ENCODE data around the gene FERMT1.

Gene FERMT1

GRCh38 chr20:6053776-6054688, 68.8 kb downstream of the FERMT1 start, which contains the start of gene LRRN4:
TSS of gene LRRN4 (minus strand) at chr20:6054060. CDS start at chr20:6052799, 1,261 bp downstream.
- no peak for DNase-seq (ENCODE audit: low read depth)
- TF ChIP-seq CTCF (IDR thresholded peaks at IDR 0.05; ENCODE audit: insufficient read depth, low read depth, low read length, missing control alignments): no peak
- no peak within 1 kb of the TSS for H3K4me3 ChIP-seq (ENCODE audit: low read depth, low read length)

GRCh38 chr20:6053064-6053775, 69.6 kb downstream of the FERMT1 start:
- no peak for TF ChIP-seq CTCF (IDR thresholded peaks at IDR 0.05; ENCODE audit: insufficient read depth, low read depth, low read length, missing control alignments)
- H3K4me3 ChIP-seq (ENCODE audit: low read depth, low read length): no peak overlapping the region
- DNase-seq (ENCODE audit: low read depth): no peak

- no peak overlapping the region for H3K4me3 ChIP-seq (ENCODE audit: low read depth, low read length)
- TF ChIP-seq CTCF (IDR thresholded peaks at IDR 0.05; ENCODE audit: insufficient read depth, low read depth, low read length, missing control alignments): no peak
- DNase-seq (ENCODE audit: low read depth): no peak
Observed at GRCh38 chr20:6051505-6051904, 71.3 kb downstream of the FERMT1 start.

- no peak overlapping the region for H3K4me3 ChIP-seq (ENCODE audit: low read depth, low read length)
- no peak for DNase-seq (ENCODE audit: low read depth)
- TF ChIP-seq CTCF (IDR thresholded peaks at IDR 0.05; ENCODE audit: insufficient read depth, low read depth, low read length, missing control alignments): no peak
Observed at GRCh38 chr20:6048391-6048790, 74.4 kb downstream of the FERMT1 start.

GRCh38 chr20:6046432-6046831, 76.4 kb downstream of the FERMT1 start:
- H3K4me3 ChIP-seq (ENCODE audit: low read depth, low read length): no peak overlapping the region
- no peak for DNase-seq (ENCODE audit: low read depth)
- TF ChIP-seq CTCF (IDR thresholded peaks at IDR 0.05; ENCODE audit: insufficient read depth, low read depth, low read length, missing control alignments): no peak

GRCh38 chr20:6045566-6045965, 77.3 kb downstream of the FERMT1 start:
- no peak overlapping the region for H3K4me3 ChIP-seq (ENCODE audit: low read depth, low read length)
- no peak for TF ChIP-seq CTCF (IDR thresholded peaks at IDR 0.05; ENCODE audit: insufficient read depth, low read depth, low read length, missing control alignments)
- no peak for DNase-seq (ENCODE audit: low read depth)

Measured in GM12865 (cell line).